H9 (cell line): ENCODE data around the gene CDADC1. TPM values are rescaled to one million over a fixed set of nuclear protein-coding genes. Genes with fewer than 3 reads are reported as not detected.

Experiments used
- DNase-seq: peaks from one replicate; pipeline ENCODE4 v3.0.0-alpha.2; 2017
- H2AFZ ChIP-seq: one replicate; pipeline ENCODE4 v1.6.1; 2013; ENCODE audit warnings: mild to moderate bottlenecking, low read length, control low read depth, moderate library complexity
- H2AK5ac ChIP-seq: 2 replicates; pipeline ENCODE4 v1.6.1; 2013; ENCODE audit warnings: low read length, control low read depth, mixed read lengths; ENCODE audit not compliant: insufficient read length
- H2BK120ac ChIP-seq: one replicate; pipeline ENCODE4 v1.6.1; 2013; ENCODE audit warnings: low read depth, mild to moderate bottlenecking, low read length, control low read depth, inconsistent platforms; ENCODE audit not compliant: poor library complexity, severe bottlenecking
- H2BK12ac ChIP-seq: 2 replicates; pipeline ENCODE4 v1.6.1; 2013; ENCODE audit warnings: low read length, control low read depth, mixed read lengths, low read depth; ENCODE audit not compliant: insufficient read length
- H2BK15ac ChIP-seq: 2 replicates; pipeline ENCODE4 v1.6.1; 2013; ENCODE audit warnings: low read depth, low read length, control low read depth
- H2BK20ac ChIP-seq: one replicate; pipeline ENCODE4 v1.6.1; 2013; ENCODE audit warnings: low read depth, mild to moderate bottlenecking, low read length, control low read depth, inconsistent platforms; ENCODE audit not compliant: poor library complexity, severe bottlenecking
- H2BK5ac ChIP-seq: 2 replicates; pipeline ENCODE4 v1.6.1; 2013; ENCODE audit warnings: low read length, control low read depth, mixed read lengths; ENCODE audit not compliant: insufficient read length
- H3K14ac ChIP-seq: 2 replicates; pipeline ENCODE4 v1.6.1; 2013; ENCODE audit warnings: low read length, control low read depth; ENCODE audit not compliant: insufficient read depth
- H3K18ac ChIP-seq: 2 replicates; pipeline ENCODE4 v1.6.1; 2013; ENCODE audit warnings: low read depth, mild to moderate bottlenecking, mixed read lengths, low read length, control low read depth; ENCODE audit not compliant: insufficient read length
- H3K23ac ChIP-seq: 2 replicates; pipeline ENCODE4 v1.6.1; 2013; ENCODE audit warnings: low read length, control low read depth, mixed read lengths, low read depth; ENCODE audit not compliant: insufficient read length
- H3K23me2 ChIP-seq: 2 replicates; pipeline ENCODE4 v1.6.1; 2013; ENCODE audit warnings: low read depth, mild to moderate bottlenecking, mixed read lengths, low read length, control low read depth; ENCODE audit not compliant: insufficient read length, poor library complexity, severe bottlenecking
- H3K27ac ChIP-seq: 2 replicates; pipeline ENCODE4 v1.5.1; 2013; ENCODE audit warnings: low read length, control low read depth, mixed read lengths, low read depth; ENCODE audit not compliant: insufficient read length
- H3K27me3 ChIP-seq: 2 replicates; pipeline ENCODE4 v1.6.1; 2013; ENCODE audit warnings: low read length, control low read depth, inconsistent platforms; ENCODE audit not compliant: insufficient read depth
- H3K4ac ChIP-seq: 2 replicates; pipeline ENCODE4 v1.6.1; 2013; ENCODE audit warnings: low read depth, mild to moderate bottlenecking, control low read depth, inconsistent platforms, low read length, moderate library complexity
- H3K4me1 ChIP-seq: 2 replicates; pipeline ENCODE4 v1.6.1; 2013; ENCODE audit warnings: low read length, control low read depth, inconsistent platforms; ENCODE audit not compliant: insufficient read depth
- H3K4me2 ChIP-seq: 2 replicates; pipeline ENCODE4 v1.6.1; 2013; ENCODE audit warnings: low read length, control low read depth, mixed read lengths; ENCODE audit not compliant: insufficient read length, insufficient read depth
- H3K56ac ChIP-seq: 2 replicates; pipeline ENCODE4 v1.6.1; 2013; ENCODE audit warnings: low read depth, mild to moderate bottlenecking, mixed read lengths, low read length, control low read depth; ENCODE audit not compliant: insufficient read length
- H3K79me1 ChIP-seq: 2 replicates; pipeline ENCODE4 v1.6.1; 2013; ENCODE audit warnings: low read depth, mild to moderate bottlenecking, moderate library complexity, low read length, control low read depth, inconsistent platforms; ENCODE audit not compliant: insufficient read depth, poor library complexity, severe bottlenecking
- H3K79me2 ChIP-seq: 2 replicates; pipeline ENCODE4 v1.6.1; 2013; ENCODE audit warnings: low read length, control low read depth, inconsistent platforms; ENCODE audit not compliant: insufficient read depth
- H3K9ac ChIP-seq: 2 replicates; pipeline ENCODE4 v1.6.1; 2013; ENCODE audit warnings: low read length, control low read depth, mixed read lengths; ENCODE audit not compliant: insufficient read length; ENCODE audit errors: extremely low read depth
- H3K9me3 ChIP-seq: one replicate; pipeline ENCODE4 v1.6.1; 2013; ENCODE audit warnings: low read depth, low read length, inconsistent platforms; ENCODE audit not compliant: control insufficient read depth
- H3T11ph ChIP-seq: one replicate; pipeline ENCODE4 v1.6.1; 2013; ENCODE audit warnings: mild to moderate bottlenecking, low read length, control low read depth, inconsistent platforms
- H4K20me1 ChIP-seq: one replicate; pipeline ENCODE4 v1.6.1; 2013; ENCODE audit not compliant: control insufficient read depth, insufficient read length, insufficient read depth
- H4K5ac ChIP-seq: 2 replicates; pipeline ENCODE4 v1.6.1; 2013; ENCODE audit warnings: low read depth, mild to moderate bottlenecking, mixed read lengths, low read length, control low read depth; ENCODE audit not compliant: insufficient read length
- H4K8ac ChIP-seq: replicated peaks from 2 replicates; pipeline ENCODE4 v1.6.1; 2013; ENCODE audit warnings: low read length, control low read depth, mixed read lengths, low read depth; ENCODE audit not compliant: insufficient read length
- H4K91ac ChIP-seq: 2 replicates; pipeline ENCODE4 v1.6.1; 2013; ENCODE audit warnings: low read depth, mild to moderate bottlenecking, moderate library complexity, mixed read lengths, low read length, control low read depth; ENCODE audit not compliant: insufficient read length
- H3K27ac Mint-ChIP-seq, 3 experiments: 2 replicates in 2 of 3; 3 replicates in 1 of 3; pipeline ENCODE4 v1.8.0; 2020 to 2021; ENCODE audit warnings: mixed read lengths in 3 of 3, mild to moderate bottlenecking in 1 of 3, moderate library complexity in 1 of 3
- H3K27me3 Mint-ChIP-seq: 2 replicates; pipeline ENCODE4 v1.8.0; 2021; ENCODE audit warnings: low read depth, mild to moderate bottlenecking, moderate library complexity, mixed read lengths
- H3K36me3 Mint-ChIP-seq, 3 experiments: 2 replicates in 2 of 3; 3 replicates in 1 of 3; pipeline ENCODE4 v1.8.0; 2020 to 2021; ENCODE audit warnings: low read depth in 3 of 3, mixed read lengths in 3 of 3; ENCODE audit not compliant: insufficient read depth in 1 of 3
- H3K4me1 Mint-ChIP-seq, 2 experiments: 2 replicates each; pipeline ENCODE4 v1.8.0; 2020; ENCODE audit warnings: mixed read lengths in 2 of 2
- H3K4me3 Mint-ChIP-seq, 2 experiments: 2 replicates in 1 of 2; 3 replicates in 1 of 2; pipeline ENCODE4 v1.8.0; 2020 to 2021; ENCODE audit warnings: mild to moderate bottlenecking in 2 of 2, mixed read lengths in 2 of 2, moderate library complexity in 1 of 2
- H3K9me3 Mint-ChIP-seq, 2 experiments: 2 replicates in 1 of 2; 3 replicates in 1 of 2; pipeline ENCODE4 v1.8.0; 2020; ENCODE audit warnings: mild to moderate bottlenecking in 2 of 2, mixed read lengths in 2 of 2, moderate library complexity in 1 of 2
- total RNA-seq: library from RNA; stranded (reverse); gene quantifications from 2 replicates; pipeline ENCODE4 v1.2.1, GENCODE V29; 2021
- TF ChIP-seq, protein P1 (sequence below): fragments of 200-600 bp; sonication (generic); conservative IDR thresholded peaks from 3 replicates; pipeline ENCODE4 v1.8.0; 2021; ENCODE audit warnings: antibody characterized with exemption, mild to moderate bottlenecking

CDADC1 gene
- total RNA-seq, 1 experiment from 2014 or later, result 4.9 TPM

DNA sequence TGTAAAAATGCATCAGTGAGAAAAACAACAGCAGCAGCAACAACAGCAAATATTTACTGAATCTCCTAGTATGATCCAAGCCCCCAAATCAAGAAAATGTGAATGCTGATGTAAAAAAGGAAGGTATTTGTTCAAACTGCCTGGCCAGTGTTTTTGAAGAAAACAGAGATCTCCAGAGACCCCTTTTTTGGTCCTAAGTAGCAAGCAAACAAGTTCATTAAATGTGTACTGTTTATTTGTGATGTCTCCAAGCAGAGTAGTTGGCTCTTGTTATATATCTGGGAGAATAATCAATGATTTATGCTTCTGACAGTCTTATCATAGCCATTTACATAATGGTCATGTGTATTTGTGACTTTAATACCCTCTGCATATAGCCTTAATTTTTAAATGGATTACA lies 50.7 kb downstream of the CDADC1 start:
- Histone ChIP-seq H3K4me2 (no peak overlapping the region), H4K20me1 (no peaks in the 10 kb centered on the region)

More for the DNA sequence above, 50.7 kb downstream of the CDADC1 start:
- TF ChIP-seq, protein P1, sequence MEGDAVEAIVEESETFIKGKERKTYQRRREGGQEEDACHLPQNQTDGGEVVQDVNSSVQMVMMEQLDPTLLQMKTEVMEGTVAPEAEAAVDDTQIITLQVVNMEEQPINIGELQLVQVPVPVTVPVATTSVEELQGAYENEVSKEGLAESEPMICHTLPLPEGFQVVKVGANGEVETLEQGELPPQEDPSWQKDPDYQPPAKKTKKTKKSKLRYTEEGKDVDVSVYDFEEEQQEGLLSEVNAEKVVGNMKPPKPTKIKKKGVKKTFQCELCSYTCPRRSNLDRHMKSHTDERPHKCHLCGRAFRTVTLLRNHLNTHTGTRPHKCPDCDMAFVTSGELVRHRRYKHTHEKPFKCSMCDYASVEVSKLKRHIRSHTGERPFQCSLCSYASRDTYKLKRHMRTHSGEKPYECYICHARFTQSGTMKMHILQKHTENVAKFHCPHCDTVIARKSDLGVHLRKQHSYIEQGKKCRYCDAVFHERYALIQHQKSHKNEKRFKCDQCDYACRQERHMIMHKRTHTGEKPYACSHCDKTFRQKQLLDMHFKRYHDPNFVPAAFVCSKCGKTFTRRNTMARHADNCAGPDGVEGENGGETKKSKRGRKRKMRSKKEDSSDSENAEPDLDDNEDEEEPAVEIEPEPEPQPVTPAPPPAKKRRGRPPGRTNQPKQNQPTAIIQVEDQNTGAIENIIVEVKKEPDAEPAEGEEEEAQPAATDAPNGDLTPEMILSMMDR, result no peak
- no peak overlapping the region for H4K91ac ChIP-seq
- no peak overlapping the region for H3K27ac Mint-ChIP-seq
- no peaks in the 10 kb centered on the region for H3K79me2 ChIP-seq
- no peak overlapping the region for H4K5ac ChIP-seq
- H3K27me3 Mint-ChIP-seq, result no peaks in the 10 kb centered on the region
- H3K79me1 ChIP-seq, result no peaks in the 10 kb centered on the region
- H2BK15ac ChIP-seq, result no peak overlapping the region
- no peak overlapping the region for H3K27ac ChIP-seq
- no peak overlapping the region for H3K9ac ChIP-seq
- no peaks in the 10 kb centered on the region for H3K36me3 Mint-ChIP-seq
- H3K9me3 ChIP-seq, result no peaks in the 10 kb centered on the region
- H3K4me1 Mint-ChIP-seq, result peaks cover 12 to 26% of the 10 kb centered on the region in 2 experiments
- no peak for DNase-seq
- H2BK20ac ChIP-seq, result no peak overlapping the region
- no peak overlapping the region for H3K14ac ChIP-seq
- H2AK5ac ChIP-seq, result no peak overlapping the region
- H3K56ac ChIP-seq, result no peak overlapping the region
- H2BK12ac ChIP-seq, result no peak overlapping the region
- H3K18ac ChIP-seq, result no peak overlapping the region
- no peak overlapping the region for H3T11ph ChIP-seq
- no peak overlapping the region for H3K4me3 Mint-ChIP-seq
- no peak overlapping the region for H3K4ac ChIP-seq
- no peaks in the 10 kb centered on the region; the same call in 1 of the 2 replicates for H3K4me1 ChIP-seq
- H2BK5ac ChIP-seq, result no peak overlapping the region
- H3K27me3 ChIP-seq, result no peaks in the 10 kb centered on the region; the same call in 1 of the 2 replicates
- no peak overlapping the region for H4K8ac ChIP-seq
- H3K9me3 Mint-ChIP-seq, result no peaks in the 10 kb centered on the region
- H2BK120ac ChIP-seq, result no peak overlapping the region
- no peaks in the 10 kb centered on the region for H3K23me2 ChIP-seq
- no peak overlapping the region for H2AFZ ChIP-seq
- no peak overlapping the region for H3K23ac ChIP-seq
